ENCODE measurements around the gene LRRC4.

DNA sequence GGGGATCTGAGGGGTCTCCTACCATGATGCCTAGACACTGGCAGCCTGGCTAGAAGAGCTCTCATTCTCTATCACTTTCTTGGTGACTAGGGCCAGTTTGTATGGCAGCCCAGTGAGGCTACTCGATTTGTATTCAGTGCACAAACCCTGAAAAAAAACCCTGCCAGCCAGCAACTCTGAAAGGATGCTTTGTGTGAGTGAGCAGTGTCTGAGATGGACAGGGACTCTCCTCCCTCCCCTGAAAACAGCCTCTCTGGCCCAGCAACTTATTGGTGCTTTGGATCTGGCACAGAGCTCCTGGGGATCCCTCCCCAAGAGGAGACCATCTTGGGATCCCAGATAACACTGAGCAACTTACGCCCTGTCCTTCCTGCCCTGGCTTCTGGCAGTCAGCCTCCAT is 10.8 kb upstream of the LRRC4 start:
- TF ChIP-seq, protein P1, sequence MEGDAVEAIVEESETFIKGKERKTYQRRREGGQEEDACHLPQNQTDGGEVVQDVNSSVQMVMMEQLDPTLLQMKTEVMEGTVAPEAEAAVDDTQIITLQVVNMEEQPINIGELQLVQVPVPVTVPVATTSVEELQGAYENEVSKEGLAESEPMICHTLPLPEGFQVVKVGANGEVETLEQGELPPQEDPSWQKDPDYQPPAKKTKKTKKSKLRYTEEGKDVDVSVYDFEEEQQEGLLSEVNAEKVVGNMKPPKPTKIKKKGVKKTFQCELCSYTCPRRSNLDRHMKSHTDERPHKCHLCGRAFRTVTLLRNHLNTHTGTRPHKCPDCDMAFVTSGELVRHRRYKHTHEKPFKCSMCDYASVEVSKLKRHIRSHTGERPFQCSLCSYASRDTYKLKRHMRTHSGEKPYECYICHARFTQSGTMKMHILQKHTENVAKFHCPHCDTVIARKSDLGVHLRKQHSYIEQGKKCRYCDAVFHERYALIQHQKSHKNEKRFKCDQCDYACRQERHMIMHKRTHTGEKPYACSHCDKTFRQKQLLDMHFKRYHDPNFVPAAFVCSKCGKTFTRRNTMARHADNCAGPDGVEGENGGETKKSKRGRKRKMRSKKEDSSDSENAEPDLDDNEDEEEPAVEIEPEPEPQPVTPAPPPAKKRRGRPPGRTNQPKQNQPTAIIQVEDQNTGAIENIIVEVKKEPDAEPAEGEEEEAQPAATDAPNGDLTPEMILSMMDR (IDR thresholded peaks at IDR 0.05 in 8 of 11, conservative IDR thresholded peaks at IDR 0.05 in 3 of 11): no peak
- TF ChIP-seq POLR2AphosphoS5 (IDR thresholded peaks at IDR 0.05) (no peak), POLR2A (IDR thresholded peaks at IDR 0.05) (no peak)

All from spleen (tissue), 7 donors.